HG03342 (cell line): Measurements from ENCODE around the gene KLHL12.

Experiments
- ATAC-seq: cut with Tn5 transposase; IDR thresholded peaks from one replicate; pipeline ENCODE4 v1.9.1; 2021; ENCODE audit warnings: mild to moderate bottlenecking, moderate library complexity; ENCODE audit not compliant: unreplicated experiment

The KLHL12 gene

GRCh38 chr1:202844259-202844658 lies 82.8 kb downstream of the KLHL12 start:
- no peak for ATAC-seq

GRCh38 chr1:202843081-202843480 lies 84.0 kb downstream of the KLHL12 start:
- no peak for ATAC-seq
